ENCODE results near the gene SLC6A20.
"Not testable (repeated sequence)": the region's sequence is repeated elsewhere in the genome, so short reads cannot be mapped to it uniquely, and the experiment has no call there.

SLC6A20 gene

DNA sequence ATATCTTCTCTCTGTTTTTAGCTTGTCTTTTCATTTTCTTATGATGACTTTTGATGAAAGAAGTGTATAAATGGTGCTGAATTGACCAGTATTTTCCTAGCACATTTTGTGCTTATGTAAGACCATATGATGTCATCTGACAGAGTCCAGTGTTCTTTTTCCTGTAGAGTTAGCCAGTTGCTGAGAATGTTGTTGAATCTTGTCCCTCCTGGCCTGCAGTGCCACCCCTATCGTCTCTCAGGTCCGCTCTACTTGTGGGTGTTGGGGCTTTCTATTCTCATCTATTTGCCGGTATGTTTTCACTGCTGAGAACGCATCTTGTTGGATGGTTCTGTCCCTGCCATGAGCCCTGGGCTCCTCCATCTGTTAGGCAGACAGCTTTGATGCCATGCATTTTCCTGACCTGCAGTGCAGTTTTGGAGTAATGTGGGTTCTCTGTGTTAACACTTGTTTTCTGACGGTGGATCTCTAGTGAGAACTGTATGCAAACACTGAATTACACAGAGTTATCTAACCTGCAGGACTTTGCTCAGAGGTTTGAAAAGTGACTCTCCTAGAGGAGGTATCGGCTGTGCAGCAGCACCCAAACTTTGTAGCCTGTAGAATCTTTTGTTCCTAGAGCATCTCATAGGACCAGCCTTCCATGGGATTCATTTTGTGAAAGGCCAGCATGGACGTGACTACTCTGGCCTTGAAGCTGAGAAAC is 44.6 kb downstream of the SLC6A20 start:
- TF ChIP-seq, protein P1, sequence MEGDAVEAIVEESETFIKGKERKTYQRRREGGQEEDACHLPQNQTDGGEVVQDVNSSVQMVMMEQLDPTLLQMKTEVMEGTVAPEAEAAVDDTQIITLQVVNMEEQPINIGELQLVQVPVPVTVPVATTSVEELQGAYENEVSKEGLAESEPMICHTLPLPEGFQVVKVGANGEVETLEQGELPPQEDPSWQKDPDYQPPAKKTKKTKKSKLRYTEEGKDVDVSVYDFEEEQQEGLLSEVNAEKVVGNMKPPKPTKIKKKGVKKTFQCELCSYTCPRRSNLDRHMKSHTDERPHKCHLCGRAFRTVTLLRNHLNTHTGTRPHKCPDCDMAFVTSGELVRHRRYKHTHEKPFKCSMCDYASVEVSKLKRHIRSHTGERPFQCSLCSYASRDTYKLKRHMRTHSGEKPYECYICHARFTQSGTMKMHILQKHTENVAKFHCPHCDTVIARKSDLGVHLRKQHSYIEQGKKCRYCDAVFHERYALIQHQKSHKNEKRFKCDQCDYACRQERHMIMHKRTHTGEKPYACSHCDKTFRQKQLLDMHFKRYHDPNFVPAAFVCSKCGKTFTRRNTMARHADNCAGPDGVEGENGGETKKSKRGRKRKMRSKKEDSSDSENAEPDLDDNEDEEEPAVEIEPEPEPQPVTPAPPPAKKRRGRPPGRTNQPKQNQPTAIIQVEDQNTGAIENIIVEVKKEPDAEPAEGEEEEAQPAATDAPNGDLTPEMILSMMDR (IDR thresholded peaks at IDR 0.05; ENCODE audit: low read length, missing control alignments): no peak
- H3K4me3 ChIP-seq (replicated peaks; ENCODE audit: low read depth, low read length): no peak overlapping the region
- DNase-seq (ENCODE audit: low read depth): no peak

DNA sequence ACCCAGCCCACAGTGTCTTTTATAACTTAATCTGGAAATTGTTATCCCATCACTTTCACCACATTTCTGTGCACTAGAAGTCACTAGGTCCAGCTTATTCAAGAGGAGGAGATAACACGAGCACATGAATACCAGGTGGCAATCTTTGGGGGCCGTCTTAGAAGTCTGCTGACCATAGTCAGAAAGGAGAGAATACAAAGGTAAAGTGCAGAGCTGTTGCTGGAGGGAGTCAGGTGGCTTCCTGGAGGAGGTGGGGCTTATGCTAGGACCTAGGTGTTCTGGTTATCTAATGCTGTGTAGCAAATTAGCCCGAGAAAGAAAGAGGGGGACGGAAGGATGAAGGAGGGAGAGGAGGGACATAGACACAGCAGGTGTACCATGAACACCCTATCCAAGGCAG is 46.5 kb downstream of the SLC6A20 start:
- TF ChIP-seq, protein P1 (IDR thresholded peaks at IDR 0.05; ENCODE audit: low read length, missing control alignments): no peak
- DNase-seq (ENCODE audit: low read depth): no peak
- H3K4me3 ChIP-seq (replicated peaks; ENCODE audit: low read depth, low read length): no peak overlapping the region

DNA sequence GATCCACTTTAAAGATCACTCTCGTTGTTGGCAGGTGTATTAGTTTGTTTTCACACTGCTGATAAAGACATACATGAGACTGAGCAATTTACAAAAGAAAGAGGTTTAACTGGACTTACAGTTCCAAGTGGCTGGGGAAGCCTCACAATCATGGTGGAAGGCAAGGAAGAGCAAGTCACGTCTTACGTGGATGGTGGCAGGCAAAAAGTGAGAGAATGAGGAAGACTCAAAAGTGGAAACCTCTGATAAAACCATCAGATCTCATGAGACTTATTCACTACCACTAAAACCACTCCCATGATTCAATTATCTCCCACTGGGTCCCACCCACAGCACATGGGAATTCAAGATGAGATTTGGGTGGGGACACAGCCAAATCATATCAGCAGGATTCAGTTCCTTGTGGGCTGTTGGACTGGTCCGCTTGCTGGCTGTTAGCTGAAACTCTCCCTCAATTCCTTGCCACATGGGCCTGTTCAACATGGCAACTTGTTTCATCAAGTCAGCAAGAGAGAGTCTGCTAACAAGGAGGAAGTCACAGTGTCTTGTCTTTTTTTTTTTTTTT is 47.2 kb downstream of the SLC6A20 start:
- not testable (repeated sequence) for DNase-seq (ENCODE audit: low read depth); H3K4me3 ChIP-seq (replicated peaks; ENCODE audit: low read depth, low read length)

DNA sequence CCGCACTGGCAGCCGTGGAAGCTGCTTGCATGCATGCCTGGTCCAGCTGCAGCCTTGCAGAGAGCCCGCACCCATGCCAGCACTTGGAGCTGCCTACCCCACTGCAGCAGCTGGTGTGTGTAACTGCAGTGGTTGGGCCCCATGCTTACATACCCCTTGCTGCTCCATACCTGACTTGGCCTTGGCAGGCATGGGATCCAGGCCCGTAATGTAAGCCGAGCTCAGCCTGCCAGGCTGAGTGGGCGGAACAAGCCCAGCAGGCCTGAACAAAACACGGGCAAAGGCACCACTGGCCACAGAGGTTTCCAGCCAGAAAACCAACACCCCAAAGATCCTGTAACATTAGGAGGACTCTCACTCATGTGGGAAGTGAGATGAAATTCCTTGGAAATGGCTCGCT is 48.3 kb downstream of the SLC6A20 start:
- H3K4me3 ChIP-seq (replicated peaks; ENCODE audit: low read depth, low read length): no peak overlapping the region
- TF ChIP-seq, protein P1 (IDR thresholded peaks at IDR 0.05; ENCODE audit: low read length, missing control alignments): no peak
- DNase-seq (ENCODE audit: low read depth): no peak

DNA sequence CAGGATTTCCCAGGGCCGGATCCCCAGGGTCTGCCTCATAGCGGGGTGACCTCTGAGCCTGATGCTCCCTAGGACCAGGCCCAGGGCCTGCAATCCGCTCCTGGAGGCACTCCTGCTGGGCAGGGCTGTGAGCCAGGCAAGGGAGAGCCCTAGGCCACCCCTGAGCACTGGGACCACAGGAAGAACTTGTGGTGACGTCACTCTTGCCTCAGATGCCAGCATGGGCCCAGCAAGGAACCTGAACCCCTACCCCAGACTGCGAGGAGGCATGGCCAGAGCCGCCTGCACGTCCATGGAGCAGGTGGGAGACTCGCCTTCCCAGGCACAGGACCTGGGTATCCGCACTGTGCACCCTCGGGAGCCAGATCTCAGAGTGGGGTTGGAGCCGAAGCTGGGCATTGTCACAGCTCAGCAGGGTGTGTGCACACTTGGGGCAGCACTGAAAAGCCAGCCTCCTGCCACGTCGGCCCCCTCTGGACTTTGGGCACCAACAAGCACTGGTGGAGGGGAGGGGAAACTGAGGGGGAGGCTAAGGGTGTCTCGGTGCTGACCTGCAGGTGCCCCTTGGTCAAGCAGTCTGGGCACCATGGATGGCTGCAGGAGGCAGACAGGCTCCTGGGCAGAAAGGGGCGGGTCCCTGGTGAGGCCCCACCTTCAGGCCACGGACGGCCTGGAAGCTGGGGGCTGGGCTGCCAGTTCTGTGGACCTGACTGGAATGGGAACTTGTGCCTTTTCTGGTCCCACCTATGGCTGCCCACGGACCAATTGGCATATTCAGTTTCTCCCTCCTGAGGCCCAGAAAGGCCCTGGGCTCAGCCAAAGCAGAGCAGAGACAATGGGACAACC is 49.3 kb downstream of the SLC6A20 start:
- TF ChIP-seq, protein P1 (IDR thresholded peaks at IDR 0.05; ENCODE audit: low read length, missing control alignments): no peak
- no peak for DNase-seq (ENCODE audit: low read depth)
- no peak overlapping the region for H3K4me3 ChIP-seq (replicated peaks; ENCODE audit: low read depth, low read length)

DNA sequence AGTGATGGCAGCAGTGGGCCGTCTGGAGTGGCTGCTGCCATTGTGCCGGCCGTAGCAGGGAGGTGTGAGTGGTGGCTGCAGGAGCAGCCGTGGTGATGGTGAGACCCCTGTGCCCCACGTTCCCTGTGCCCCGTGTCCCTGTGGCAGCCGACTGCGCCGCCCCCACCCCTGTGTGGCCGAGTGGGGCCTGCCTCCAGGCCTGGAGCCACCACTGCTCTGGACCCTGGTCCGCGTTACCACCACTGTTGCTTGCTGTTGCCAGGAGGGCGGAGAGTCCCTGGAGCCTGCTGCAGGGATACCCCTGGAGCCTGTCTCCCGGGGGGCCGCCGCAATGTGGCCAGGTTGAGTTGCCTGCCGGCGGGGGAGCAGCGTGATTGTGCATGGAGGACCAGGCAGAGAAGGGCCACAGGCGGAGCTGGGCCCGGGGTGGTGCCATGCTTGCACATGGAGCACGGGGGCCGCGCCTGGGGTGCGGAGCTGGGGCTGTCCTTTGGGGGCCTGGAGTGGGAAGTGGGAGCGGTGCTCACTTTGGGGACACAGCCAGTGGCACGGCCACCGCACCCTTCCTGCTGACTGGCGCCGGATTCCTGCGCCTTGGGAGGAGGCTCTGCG is 50.1 kb downstream of the SLC6A20 start:
- H3K4me3 ChIP-seq (replicated peaks; ENCODE audit: low read depth, low read length): no peak overlapping the region
- DNase-seq (ENCODE audit: low read depth): no peak
- TF ChIP-seq, protein P1 (IDR thresholded peaks at IDR 0.05; ENCODE audit: low read length, missing control alignments): no peak
